Esophagus muscularis mucosa (tissue), 4 donors: ENCODE results near the gene AIG1.

ENCODE experiments used
- CTCF ChIP-seq, 3 experiments: fragments of 200-600 bp in 2 of 3; fragments of 450-650 bp in 1 of 3; sonication (generic) in 2 of 3; IDR thresholded peaks; one replicate each; pipeline ENCODE4 v1.5.1; 2017 to 2019; ENCODE audit warnings: antibody characterized with exemption in 3 of 3, mild to moderate bottlenecking in 2 of 3, moderate library complexity in 1 of 3
- EP300 ChIP-seq: sonication (generic); formaldehyde crosslinking; IDR thresholded peaks from one replicate; pipeline ENCODE4 v1.6.1; 2017; ENCODE audit warnings: antibody characterized with exemption
- POLR2A ChIP-seq: fragments of 450-650 bp; IDR thresholded peaks from one replicate; pipeline ENCODE4 v1.6.1; 2017; ENCODE audit warnings: antibody characterized with exemption, moderate library complexity, mild to moderate bottlenecking, low read depth
- POLR2AphosphoS5 ChIP-seq, 2 donors: sonication (generic); formaldehyde crosslinking; IDR thresholded peaks; one replicate each; pipeline ENCODE4 v1.6.1; 2017; ENCODE audit warnings: antibody characterized with exemption in 2 of 2

GRCh38 chr6:143037470-143037869 is 23.2 kb upstream of the AIG1 start:
- no peak for TF ChIP-seq CTCF (IDR thresholded peaks at IDR 0.05)
- TF ChIP-seq POLR2AphosphoS5 (IDR thresholded peaks at IDR 0.05), result no peak
- TF ChIP-seq EP300, result no peak
- no peak for TF ChIP-seq POLR2A
